K562 (cell line): ENCODE measurements around the gene MOG. TPM values are rescaled to one million over a fixed set of nuclear protein-coding genes. Genes with fewer than 3 reads are reported as not detected.
A peak's percentile ranks its signal among the peaks of the same experiment; 100 is the strongest.

Experiments
- EZH2 ChIP-seq: IDR thresholded peaks from 2 replicates; pipeline ENCODE4 v1.6.1; 2012; ENCODE audit warnings: low read depth, mild to moderate bottlenecking, inconsistent platforms, low read length, borderline replicate concordance
- HMGXB4 ChIP-seq: sonication (generic); formaldehyde crosslinking; IDR thresholded peaks from 2 replicates; pipeline ENCODE4 v1.8.1; 2023; ENCODE audit warnings: mild to moderate bottlenecking, missing genetic modification reagents
- HSF4 ChIP-seq: fragments of 250-450 bp; sonication (Bioruptor Pico); IDR thresholded peaks from 2 replicates; pipeline ENCODE4 v2.1.2; 2022; ENCODE audit warnings: mild to moderate bottlenecking, moderate library complexity, borderline replicate concordance
- KAT7 ChIP-seq: sonication (generic); formaldehyde crosslinking; IDR thresholded peaks from 2 replicates; pipeline ENCODE4 v1.8.0; 2022; ENCODE audit warnings: missing genetic modification reagents, mild to moderate bottlenecking, borderline replicate concordance
- MAFG ChIP-seq: fragments of 450-650 bp; conservative IDR thresholded peaks from 2 replicates; pipeline ENCODE4 v1.6.1; 2016; ENCODE audit warnings: missing genetic modification characterization, missing compliant biosample characterization
- MED1 ChIP-seq: sonication (generic); formaldehyde crosslinking; IDR thresholded peaks from 2 replicates; pipeline ENCODE4 v1.8.1; 2023; ENCODE audit warnings: missing genetic modification reagents, borderline replicate concordance
- MYBL2 ChIP-seq, 2 experiments: fragments of 450-650 bp in 1 of 2; sonication (generic) in 1 of 2; formaldehyde crosslinking in 1 of 2; IDR thresholded peaks; 2 replicates each; pipeline versions ENCODE4 v1.6.1 to v1.8.1; 2017 to 2022; ENCODE audit warnings: borderline replicate concordance in 1 of 2, inconsistent platforms in 1 of 2, low read depth in 1 of 2, mild to moderate bottlenecking in 1 of 2, missing genetic modification reagents in 1 of 2, moderate library complexity in 1 of 2
- NFATC3 ChIP-seq: fragments of 450-650 bp; IDR thresholded peaks from 2 replicates; pipeline ENCODE4 v1.6.1; 2017; ENCODE audit warnings: mild to moderate bottlenecking
- PCBP2 ChIP-seq: fragments of 200-400 bp; formaldehyde crosslinking; IDR thresholded peaks from 2 replicates; pipeline ENCODE4 v1.6.1; 2018; ENCODE audit warnings: low read length, low read depth, mild to moderate bottlenecking, moderate library complexity; ENCODE audit not compliant: poor library complexity, severe bottlenecking
- PHF21A ChIP-seq: fragments of 450-650 bp; IDR thresholded peaks from 2 replicates; pipeline ENCODE4 v1.6.1; 2017; ENCODE audit warnings: low read depth, borderline replicate concordance
- SAFB2 ChIP-seq: fragments of 200-400 bp; formaldehyde crosslinking; IDR thresholded peaks from 2 replicates; pipeline ENCODE4 v1.6.1; 2018; ENCODE audit warnings: borderline replicate concordance, low read length, low read depth, moderate library complexity; ENCODE audit not compliant: severe bottlenecking
- SIN3B ChIP-seq: fragments of 450-650 bp; IDR thresholded peaks from 2 replicates; pipeline ENCODE4 v1.6.1; 2017; ENCODE audit warnings: low read depth, mild to moderate bottlenecking, moderate library complexity
- SOX6 ChIP-seq: fragments of 450-650 bp; IDR thresholded peaks from 2 replicates; pipeline ENCODE4 v1.6.1; 2014; ENCODE audit warnings: mild to moderate bottlenecking
- SP2 ChIP-seq: IDR thresholded peaks from 2 replicates; pipeline ENCODE4 v1.6.1; 2011; ENCODE audit warnings: mild to moderate bottlenecking, low read depth, low read length, moderate library complexity; ENCODE audit not compliant: poor library complexity, severe bottlenecking; ENCODE audit errors: extremely low read depth
- TAF9B ChIP-seq: fragments of 450-650 bp; IDR thresholded peaks from 2 replicates; pipeline ENCODE4 v1.6.1; 2018; ENCODE audit warnings: mild to moderate bottlenecking; ENCODE audit not compliant: partially characterized antibody
- ZBTB2 ChIP-seq: fragments of 450-650 bp; IDR thresholded peaks from 2 replicates; pipeline ENCODE4 v1.6.1; 2016; ENCODE audit warnings: antibody characterized with exemption
- ZBTB34 ChIP-seq: fragments of 250-450 bp; sonication (Bioruptor Pico); IDR thresholded peaks from 2 replicates; pipeline ENCODE4 v1.8.0; 2021; ENCODE audit warnings: mild to moderate bottlenecking, moderate library complexity
- ZFX ChIP-seq: sonication (generic); formaldehyde crosslinking; IDR thresholded peaks from 2 replicates; pipeline ENCODE4 v1.8.0; 2022; ENCODE audit warnings: mild to moderate bottlenecking, missing genetic modification reagents, moderate library complexity
- ZNF23 ChIP-seq: fragments of 250-450 bp; sonication (Bioruptor Pico); IDR thresholded peaks from 2 replicates; pipeline ENCODE4 v1.4.0; 2020; ENCODE audit warnings: mild to moderate bottlenecking
- polyA plus RNA-seq, 8 experiments: library from polyadenylated mRNA; depleted of rRNA in 4 of 8; stranded (reverse) in 5 of 8; unstranded in 3 of 8; fragments of >200 nt; fragmentation: Nextera tagmentation in 2 of 8; fragmentation: Illumina TruSeq in 1 of 8; extraction: Ambion mirVana in 2 of 8; extraction: Trizol in 1 of 8; gene quantifications; 2 replicates each; pipeline versions ENCODE4 v1.2.1 to v1.2.3, GENCODE V29; 2011 to 2014; ENCODE audit warnings: inconsistent platforms in 1 of 8, missing spikeins in 1 of 8
- total RNA-seq, 7 experiments: library from RNA; depleted of rRNA in 6 of 7; stranded (reverse); fragments of >200 nt in 6 of 7; fragmentation: Illumina TruSeq in 2 of 7; extraction: Trizol in 2 of 7; gene quantifications; 2 replicates each; pipeline versions ENCODE4 v1.2.1 to v1.2.3, GENCODE V29; 2011 to 2021; ENCODE audit warnings: low replicate concordance in 1 of 7

The MOG gene
- total and polyA plus RNA-seq, 9 of the 15 experiments (the other 6 are each of a cell fraction or from before 2014, with no cell fraction given): not detected

GRCh38 chr6:29631209-29631810 lies 25.6 kb upstream of the MOG start (continued):
- peak; percentile 89 for TF ChIP-seq MAFG (tag)
- no peak for TF ChIP-seq PCBP2
- no peak for TF ChIP-seq KAT7
- TF ChIP-seq ZNF23 (CRISPR knock-in tag): no peak
- TF ChIP-seq MED1 (CRISPR knock-in tag): no peak
- TF ChIP-seq PHF21A: no peak
- TF ChIP-seq NFATC3: no peak
- TF ChIP-seq SP2: no peak
- TF ChIP-seq EZH2: no peak
- no peak for TF ChIP-seq HSF4
- peak; percentile 28; the same call in 1 of the 2 replicates for TF ChIP-seq ZFX (CRISPR knock-in tag)
- peak; percentile 54; the same call in 1 of the 2 replicates for TF ChIP-seq HMGXB4 (CRISPR knock-in tag)
- no peak for TF ChIP-seq SOX6
- TF ChIP-seq TAF9B: no peak
- peak; percentile 67; the same call in 1 of the 2 replicates for TF ChIP-seq ZBTB2
- TF ChIP-seq SIN3B: no peak
- no peak for TF ChIP-seq SAFB2
- TF ChIP-seq MYBL2 (IDR thresholded peaks at IDR 0.05; ENCODE audit: low read depth): no peak
- TF ChIP-seq MYBL2 (CRISPR knock-in tag; IDR thresholded peaks at IDR 0.05; ENCODE audit: borderline replicate concordance): no peak
- no peak for TF ChIP-seq ZBTB34 (CRISPR knock-in tag)
